Skeletal muscle cell (primary cell): ENCODE data around the gene FRAT1.

Experiments used
- DNase-seq: peaks from one replicate; pipeline ENCODE4 v3.0.0-alpha.2; 2010; ENCODE audit warnings: low read depth
- H3K4me3 ChIP-seq: 2 replicates; pipeline ENCODE4 v1.5.1; 2011; ENCODE audit warnings: low read depth, mild to moderate bottlenecking, control low read depth, low read length, moderate library complexity

The FRAT1 gene

GRCh38 chr10:97361537-97361901 lies 42.4 kb downstream of the FRAT1 start:
- H3K4me3 ChIP-seq = no peak overlapping the region
- no peak for DNase-seq

GRCh38 chr10:97362310-97363033 lies 43.4 kb downstream of the FRAT1 start:
- no peak overlapping the region for H3K4me3 ChIP-seq
- DNase-seq = no peak

- no peak overlapping the region for H3K4me3 ChIP-seq
- no peak for DNase-seq
Observed at GRCh38 chr10:97363071-97363470, 44.0 kb downstream of the FRAT1 start.

- no peak for DNase-seq
- no peak overlapping the region for H3K4me3 ChIP-seq
Observed at GRCh38 chr10:97365761-97366351, 46.8 kb downstream of the FRAT1 start.

- H3K4me3 ChIP-seq = no peak overlapping the region
- DNase-seq = no peak
Observed at GRCh38 chr10:97366572-97366971, 47.5 kb downstream of the FRAT1 start.

GRCh38 chr10:97367126-97367649 lies 48.1 kb downstream of the FRAT1 start:
- DNase-seq = no peak
- no peak overlapping the region for H3K4me3 ChIP-seq
